Measurements from ENCODE around the gene SKI.
A peak's percentile ranks its signal among the peaks of the same experiment; 100 is the strongest.

The SKI gene

DNA sequence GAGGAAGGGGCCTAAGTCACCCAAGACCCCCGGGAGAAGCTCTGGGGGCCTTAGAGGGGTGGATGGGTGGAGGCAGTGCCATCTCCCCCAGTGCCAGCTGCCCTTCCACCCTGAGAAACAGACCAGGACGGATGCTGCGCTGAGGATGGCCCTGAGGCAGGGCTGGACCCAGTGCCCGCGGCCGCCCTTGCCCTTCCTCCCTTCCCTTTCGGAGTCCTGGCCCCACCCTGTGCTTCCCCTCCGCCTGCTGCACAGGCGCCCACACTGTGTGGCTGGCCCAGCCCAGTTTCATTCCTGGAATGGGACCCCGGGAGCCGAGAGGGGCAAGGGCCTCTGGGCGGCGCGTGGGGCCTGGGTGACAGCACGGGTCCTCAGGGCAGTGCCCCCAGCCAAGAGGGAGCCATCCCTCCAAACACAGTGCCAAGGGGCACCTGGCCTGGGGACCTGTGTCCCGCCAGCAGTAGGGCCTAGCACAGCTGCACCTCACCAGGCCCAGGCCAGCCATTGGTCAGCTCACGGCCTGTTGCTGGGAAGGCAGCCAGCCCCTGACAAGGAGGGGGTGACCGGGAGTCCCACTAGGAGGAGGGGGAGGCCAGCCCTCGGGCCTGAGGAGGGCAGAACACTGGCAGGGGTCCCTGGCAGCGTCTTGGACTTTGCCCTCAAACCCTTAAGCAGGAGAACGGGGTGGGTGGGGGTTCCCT lies 13.4 kb upstream of the SKI start:
- peak overlapping the region; percentile 87 for H3K9ac ChIP-seq (ENCODE audit: low read depth, low read length)
- H3K4me1 ChIP-seq (ENCODE audit: control insufficient read depth, insufficient read depth, low read length), result peaks cover 30% of the 10 kb centered on the region
- H3K9me3 ChIP-seq (replicated peaks; ENCODE audit: low read length), result no peaks in the 10 kb centered on the region
- H3K27me3 ChIP-seq (ENCODE audit: control insufficient read depth, insufficient read depth, low read length), result no peaks in the 10 kb centered on the region
- peak overlapping the region; percentile 83 for H3K4me2 ChIP-seq (ENCODE audit: low read length)
- H3K4me3 ChIP-seq (ENCODE audit: low read length), result peak overlapping the region; percentile 19
- no peaks in the 10 kb centered on the region for H3K36me3 ChIP-seq (ENCODE audit: insufficient read depth, low read length)

- Histone ChIP-seq H3K36me3 (ENCODE audit: insufficient read depth, low read length) (no peaks in the 10 kb centered on the region), H3K4me1 (ENCODE audit: control insufficient read depth, insufficient read depth, low read length) (peaks cover 29% of the 10 kb centered on the region), H3K9me3 (replicated peaks; ENCODE audit: low read length) (no peaks in the 10 kb centered on the region), H3K27me3 (ENCODE audit: control insufficient read depth, insufficient read depth, low read length) (no peaks in the 10 kb centered on the region), H3K4me3 (ENCODE audit: low read length) (no peak overlapping the region), H3K9ac (ENCODE audit: low read depth, low read length) (no peak overlapping the region), H3K4me2 (ENCODE audit: low read length) (no peak overlapping the region)
Observed at GRCh38 chr1:2215329-2215728, 12.8 kb upstream of the SKI start.

GRCh38 chr1:2215909-2216766 lies 12.0 kb upstream of the SKI start:
- H3K9ac ChIP-seq (ENCODE audit: low read depth, low read length), result no peak overlapping the region

GRCh38 chr1:2216767-2217058 lies 11.4 kb upstream of the SKI start:
- Histone ChIP-seq H3K4me1 (ENCODE audit: control insufficient read depth, insufficient read depth, low read length) (peaks cover 29% of the 10 kb centered on the region), H3K36me3 (ENCODE audit: insufficient read depth, low read length) (no peaks in the 10 kb centered on the region), H3K27me3 (ENCODE audit: control insufficient read depth, insufficient read depth, low read length) (no peaks in the 10 kb centered on the region), H3K4me3 (ENCODE audit: low read length) (no peak overlapping the region), H3K4me2 (ENCODE audit: low read length) (no peak overlapping the region), H3K9ac (ENCODE audit: low read depth, low read length) (no peak overlapping the region), H3K9me3 (replicated peaks; ENCODE audit: low read length) (no peaks in the 10 kb centered on the region)

More at GRCh38 chr1:2215909-2216766, 12.0 kb upstream of the SKI start:
- no peak overlapping the region for H3K4me2 ChIP-seq (ENCODE audit: low read length)
- H3K36me3 ChIP-seq (ENCODE audit: insufficient read depth, low read length), result no peaks in the 10 kb centered on the region
- H3K4me3 ChIP-seq (ENCODE audit: low read length), result no peak overlapping the region
- no peaks in the 10 kb centered on the region for H3K9me3 ChIP-seq (replicated peaks; ENCODE audit: low read length)
- H3K27me3 ChIP-seq (ENCODE audit: control insufficient read depth, insufficient read depth, low read length), result no peaks in the 10 kb centered on the region
- H3K4me1 ChIP-seq (ENCODE audit: control insufficient read depth, insufficient read depth, low read length), result peaks cover 29% of the 10 kb centered on the region

DNA sequence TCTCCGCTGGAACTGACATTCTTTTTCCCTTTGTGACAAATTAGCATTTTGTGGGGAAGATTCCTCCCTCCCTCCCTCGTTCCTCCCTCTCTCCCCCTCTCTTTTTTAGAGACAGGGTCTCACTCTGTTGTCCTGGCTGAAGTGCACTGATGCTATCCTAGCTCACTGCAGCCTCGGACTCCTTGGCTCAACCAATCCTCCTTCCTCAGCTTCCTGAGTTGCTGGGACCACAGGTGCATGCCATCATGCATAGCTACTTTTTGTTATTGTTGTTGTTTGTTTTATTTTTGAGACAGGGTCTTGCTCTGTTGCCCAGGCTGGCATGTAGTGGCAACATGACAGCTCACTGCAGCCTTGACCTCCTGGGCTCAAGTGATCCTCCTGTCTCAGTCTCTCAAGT lies 6.8 kb upstream of the SKI start:
- Histone ChIP-seq H3K27me3 (ENCODE audit: control insufficient read depth, insufficient read depth, low read length) (no peaks in the 10 kb centered on the region), H3K4me2 (ENCODE audit: low read length) (no peak overlapping the region), H3K4me1 (ENCODE audit: control insufficient read depth, insufficient read depth, low read length) (peaks cover 9% of the 10 kb centered on the region), H3K9ac (ENCODE audit: low read depth, low read length) (no peak overlapping the region), H3K4me3 (ENCODE audit: low read length) (no peak overlapping the region), H3K36me3 (ENCODE audit: insufficient read depth, low read length) (no peaks in the 10 kb centered on the region), H3K9me3 (replicated peaks; ENCODE audit: low read length) (no peaks in the 10 kb centered on the region)

GRCh38 chr1:2224170-2224584 lies 3.9 kb upstream of the SKI start:
- Histone ChIP-seq H3K36me3 (ENCODE audit: insufficient read depth, low read length) (peaks cover 2% of the 10 kb centered on the region), H3K27me3 (ENCODE audit: control insufficient read depth, insufficient read depth, low read length) (no peaks in the 10 kb centered on the region), H3K9ac (ENCODE audit: low read depth, low read length) (no peak overlapping the region), H3K9me3 (replicated peaks; ENCODE audit: low read length) (no peaks in the 10 kb centered on the region), H3K4me2 (ENCODE audit: low read length) (no peak overlapping the region), H3K4me1 (ENCODE audit: control insufficient read depth, insufficient read depth, low read length) (peaks cover 16% of the 10 kb centered on the region), H3K4me3 (ENCODE audit: low read length) (no peak overlapping the region)

DNA sequence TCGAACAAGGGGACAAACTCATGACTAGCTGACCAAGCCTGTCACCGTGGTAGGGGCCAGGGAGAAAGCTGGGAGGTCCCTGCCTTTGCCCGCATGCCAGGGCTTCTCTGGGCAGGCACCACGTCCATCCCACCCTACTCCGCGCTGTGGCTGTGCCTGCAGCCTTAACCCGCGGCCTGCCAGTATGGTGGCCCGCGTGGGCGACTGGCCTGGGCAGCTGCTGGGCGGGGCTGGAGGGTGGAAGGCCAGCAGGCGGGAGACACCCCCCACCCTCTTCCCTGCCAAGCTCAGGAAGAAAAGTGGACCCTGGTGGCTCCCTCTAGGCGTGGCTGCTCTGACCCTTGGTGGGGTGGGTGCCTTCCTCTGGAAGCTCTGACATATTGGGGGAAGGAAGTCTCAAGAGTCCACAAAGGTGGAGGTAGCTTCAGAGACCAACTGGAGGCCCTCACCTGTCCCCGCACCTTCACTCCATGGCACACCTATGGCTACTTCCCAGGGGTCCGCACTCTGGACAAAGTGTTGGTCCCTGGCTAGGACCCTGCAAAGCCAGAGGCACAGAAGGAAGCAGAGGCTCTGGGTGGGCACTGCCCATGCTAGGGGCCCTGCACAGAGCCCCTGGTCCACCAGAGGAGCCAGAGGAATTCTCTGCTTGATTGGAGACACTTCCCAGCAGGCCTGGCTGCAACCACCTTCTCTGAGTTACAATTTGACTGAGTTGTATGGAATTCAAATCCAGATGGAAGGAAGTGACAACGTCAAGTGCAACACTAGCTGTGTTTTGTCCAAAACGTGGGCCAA lies 3.3 kb upstream of the SKI start:
- Histone ChIP-seq H3K9ac (ENCODE audit: low read depth, low read length) (no peak overlapping the region), H3K4me2 (ENCODE audit: low read length) (no peak overlapping the region), H3K36me3 (ENCODE audit: insufficient read depth, low read length) (peaks cover 8% of the 10 kb centered on the region), H3K27me3 (ENCODE audit: control insufficient read depth, insufficient read depth, low read length) (no peaks in the 10 kb centered on the region), H3K9me3 (replicated peaks; ENCODE audit: low read length) (no peaks in the 10 kb centered on the region), H3K4me3 (ENCODE audit: low read length) (no peak overlapping the region), H3K4me1 (ENCODE audit: control insufficient read depth, insufficient read depth, low read length) (peaks cover 16% of the 10 kb centered on the region)

DNA sequence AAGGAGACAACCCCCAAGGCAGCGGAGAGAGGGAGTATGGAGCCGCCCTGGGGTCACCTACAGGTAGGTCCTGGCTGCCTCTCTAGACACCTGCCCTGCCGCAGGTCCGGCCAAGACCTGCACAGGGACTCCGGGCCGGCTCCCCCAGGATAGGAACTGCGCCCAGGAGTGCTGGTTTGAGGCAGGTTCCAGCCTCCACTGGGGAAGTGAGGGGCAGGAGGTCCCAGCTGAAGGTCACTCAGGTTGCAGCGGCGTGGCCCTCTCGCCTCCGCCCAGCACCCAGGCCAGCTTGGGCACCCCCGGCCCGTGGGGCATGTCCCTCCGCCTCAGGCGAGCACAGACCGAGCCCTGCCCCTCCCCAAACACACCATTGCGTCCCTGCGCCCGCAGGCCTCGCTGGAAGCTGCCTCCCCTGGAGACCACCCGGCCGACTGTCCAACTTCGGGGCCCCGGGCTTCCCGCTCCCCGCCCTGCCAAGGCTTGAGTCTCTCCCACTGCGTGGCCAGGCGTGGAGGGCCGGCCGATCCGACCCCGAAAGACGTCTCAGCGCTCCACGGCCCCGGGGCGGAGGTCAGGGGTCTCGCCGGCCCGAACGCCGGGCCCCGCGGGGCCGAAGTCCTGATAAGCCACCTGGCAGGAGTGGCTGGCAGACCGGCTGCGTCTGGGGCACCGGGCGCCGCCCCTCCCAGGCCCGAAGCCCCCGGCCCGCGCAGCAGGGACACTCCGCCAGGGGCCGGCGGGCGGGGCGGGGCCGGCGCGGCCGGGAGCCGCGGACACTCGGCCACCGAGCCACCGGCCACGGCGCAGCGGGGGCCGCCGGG lies 1.4 kb upstream of the SKI start:
- H3K4me3 ChIP-seq (ENCODE audit: low read length), result peak overlapping the region; percentile 99
- peaks cover 23% of the 10 kb centered on the region for H3K36me3 ChIP-seq (ENCODE audit: insufficient read depth, low read length)
- H3K9me3 ChIP-seq (replicated peaks; ENCODE audit: low read length), result no peaks in the 10 kb centered on the region
- peak overlapping the region; percentile 99 for H3K4me2 ChIP-seq (ENCODE audit: low read length)
- no peaks in the 10 kb centered on the region for H3K27me3 ChIP-seq (ENCODE audit: control insufficient read depth, insufficient read depth, low read length)
- H3K4me1 ChIP-seq (ENCODE audit: control insufficient read depth, insufficient read depth, low read length), result peaks cover 20% of the 10 kb centered on the region
- peak overlapping the region; percentile 99 for H3K9ac ChIP-seq (ENCODE audit: low read depth, low read length)

DNA sequence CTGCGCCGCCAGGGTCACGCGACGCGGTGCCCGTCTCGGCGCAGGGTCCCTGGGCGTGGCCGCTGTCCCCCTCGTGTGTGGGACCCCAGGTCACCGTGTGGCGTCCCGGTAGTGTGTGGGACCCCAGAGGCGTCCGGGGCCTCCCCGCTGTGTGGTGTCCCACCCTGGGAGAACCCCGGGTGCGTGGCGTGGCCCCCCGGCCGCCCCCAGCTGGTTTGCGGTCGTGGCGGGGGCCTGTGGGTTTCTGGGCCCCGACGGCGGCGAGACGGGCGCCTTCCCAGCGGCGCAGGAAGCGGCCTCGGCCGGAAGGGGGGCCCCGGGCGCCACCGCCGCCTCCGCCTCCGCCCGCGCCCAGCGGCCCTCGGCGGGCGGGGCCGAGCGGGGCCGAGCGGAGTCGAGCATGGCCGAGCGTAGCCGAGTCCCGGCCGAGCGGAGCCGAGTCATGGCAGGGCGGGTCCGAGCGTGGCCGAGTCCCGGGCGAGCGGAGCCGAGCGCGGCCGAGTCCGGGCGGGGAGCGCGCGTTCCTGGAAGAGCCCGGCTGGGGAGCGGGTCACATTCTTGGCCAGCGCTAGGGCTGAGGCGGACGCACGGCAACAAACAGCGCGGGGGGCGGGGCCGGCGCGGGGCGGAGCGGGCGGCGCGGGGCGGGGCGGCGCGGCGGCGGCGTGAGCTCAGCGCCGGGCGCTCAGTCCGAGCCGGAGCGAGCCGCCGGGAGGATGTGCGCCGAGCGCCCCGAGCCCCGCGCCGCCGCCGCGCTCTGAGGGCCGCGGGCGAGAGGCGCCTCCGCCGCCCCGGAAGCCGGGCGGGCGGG lies 568 bp upstream of the SKI start:
- H3K4me1 ChIP-seq (ENCODE audit: control insufficient read depth, insufficient read depth, low read length), result peaks cover 28% of the 10 kb centered on the region
- no peaks in the 10 kb centered on the region for H3K9me3 ChIP-seq (replicated peaks; ENCODE audit: low read length)
- H3K4me3 ChIP-seq (ENCODE audit: low read length), result peak overlapping the region; percentile 99
- H3K27me3 ChIP-seq (ENCODE audit: control insufficient read depth, insufficient read depth, low read length), result no peaks in the 10 kb centered on the region
- peaks cover 27% of the 10 kb centered on the region for H3K36me3 ChIP-seq (ENCODE audit: insufficient read depth, low read length)
- H3K4me2 ChIP-seq (ENCODE audit: low read length), result peak overlapping the region; percentile 99
- peak overlapping the region; percentile 99 for H3K9ac ChIP-seq (ENCODE audit: low read depth, low read length)

GRCh38 chr1:2228694-2229036 lies 546 bp downstream of the SKI start:
- H3K4me2 ChIP-seq (ENCODE audit: low read length), result peak overlapping the region; percentile 97
- peak overlapping the region; percentile 90 for H3K9ac ChIP-seq (ENCODE audit: low read depth, low read length)
- peak overlapping the region; percentile 92 for H3K4me3 ChIP-seq (ENCODE audit: low read length)
- H3K9me3 ChIP-seq (replicated peaks; ENCODE audit: low read length), result no peaks in the 10 kb centered on the region
- H3K4me1 ChIP-seq (ENCODE audit: control insufficient read depth, insufficient read depth, low read length), result peaks cover 38% of the 10 kb centered on the region
- peaks cover 30% of the 10 kb centered on the region for H3K36me3 ChIP-seq (ENCODE audit: insufficient read depth, low read length)
- H3K27me3 ChIP-seq (ENCODE audit: control insufficient read depth, insufficient read depth, low read length), result no peaks in the 10 kb centered on the region
